Activated naive CD8-positive, alpha-beta T cell (primary cell): ENCODE data around the gene EMC7.
"Not testable (repeated sequence)": the region's sequence is repeated elsewhere in the genome, so short reads cannot be mapped to it uniquely, and the experiment has no call there.

Source experiments
- H3K27ac Mint-ChIP-seq: one replicate; pipeline ENCODE4 v1.8.0; 2021; ENCODE audit warnings: mixed read lengths
- H3K27me3 Mint-ChIP-seq: one replicate; pipeline ENCODE4 v1.8.0; 2021; ENCODE audit warnings: mixed read lengths
- H3K36me3 Mint-ChIP-seq: one replicate; pipeline ENCODE4 v1.8.0; 2021; ENCODE audit warnings: mixed read lengths
- H3K4me1 Mint-ChIP-seq: one replicate; pipeline ENCODE4 v1.8.0; 2021; ENCODE audit warnings: low read depth, mixed read lengths
- H3K4me3 Mint-ChIP-seq: one replicate; pipeline ENCODE4 v1.8.0; 2021; ENCODE audit warnings: mild to moderate bottlenecking, mixed read lengths
- H3K9me3 Mint-ChIP-seq: one replicate; pipeline ENCODE4 v1.8.0; 2021; ENCODE audit warnings: low read depth, mixed read lengths

EMC7 gene

GRCh38 chr15:34059946-34060345 lies 41.7 kb downstream of the EMC7 start:
- Mint-ChIP-seq H3K27ac (peak overlapping the region; percentile 24), H3K4me1 (no peaks in the 10 kb centered on the region), H3K27me3 (no peaks in the 10 kb centered on the region), H3K9me3 (no peaks in the 10 kb centered on the region), H3K4me3 (no peak overlapping the region), H3K36me3 (no peaks in the 10 kb centered on the region)

- Mint-ChIP-seq H3K9me3 (no peaks in the 10 kb centered on the region), H3K27me3 (no peaks in the 10 kb centered on the region), H3K36me3 (no peaks in the 10 kb centered on the region), H3K4me3 (no peak overlapping the region), H3K27ac (peak overlapping the region; percentile 24), H3K4me1 (no peaks in the 10 kb centered on the region)
Measured at GRCh38 chr15:34059476-34059875, 42.2 kb downstream of the EMC7 start.

- no peaks in the 10 kb centered on the region for H3K9me3 Mint-ChIP-seq
- H3K4me3 Mint-ChIP-seq: no peak overlapping the region
- H3K27me3 Mint-ChIP-seq: no peaks in the 10 kb centered on the region
- H3K27ac Mint-ChIP-seq: no peak overlapping the region
- H3K4me1 Mint-ChIP-seq: no peaks in the 10 kb centered on the region
- no peaks in the 10 kb centered on the region for H3K36me3 Mint-ChIP-seq
Measured at GRCh38 chr15:34056911-34057310, 44.8 kb downstream of the EMC7 start.

GRCh38 chr15:34055868-34056595 lies 45.6 kb downstream of the EMC7 start:
- peaks cover 7% of the 10 kb centered on the region for H3K36me3 Mint-ChIP-seq
- H3K27ac Mint-ChIP-seq: no peak overlapping the region
- no peaks in the 10 kb centered on the region for H3K4me1 Mint-ChIP-seq
- no peaks in the 10 kb centered on the region for H3K27me3 Mint-ChIP-seq
- H3K9me3 Mint-ChIP-seq: peaks cover 7% of the 10 kb centered on the region
- H3K4me3 Mint-ChIP-seq: no peak overlapping the region

- no peaks in the 10 kb centered on the region for H3K4me1 Mint-ChIP-seq
- H3K27ac Mint-ChIP-seq: no peak overlapping the region
- H3K4me3 Mint-ChIP-seq: no peak overlapping the region
- peaks cover 20% of the 10 kb centered on the region for H3K36me3 Mint-ChIP-seq
- no peaks in the 10 kb centered on the region for H3K27me3 Mint-ChIP-seq
- peaks cover 18% of the 10 kb centered on the region for H3K9me3 Mint-ChIP-seq
Measured at GRCh38 chr15:34054081-34054707, 47.5 kb downstream of the EMC7 start.

- H3K27ac Mint-ChIP-seq, H3K27me3 Mint-ChIP-seq, H3K4me3 Mint-ChIP-seq, H3K4me1 Mint-ChIP-seq: not testable (repeated sequence)
- peaks cover 22% of the 10 kb centered on the region for H3K36me3 Mint-ChIP-seq
- peaks cover 20% of the 10 kb centered on the region for H3K9me3 Mint-ChIP-seq
Measured at GRCh38 chr15:34050385-34050784, 51.3 kb downstream of the EMC7 start.

GRCh38 chr15:34049112-34049511 lies 52.5 kb downstream of the EMC7 start:
- Mint-ChIP-seq H3K36me3 (peaks cover 22% of the 10 kb centered on the region), H3K4me3 (peak overlapping the region; percentile 38), H3K27ac (no peak overlapping the region), H3K4me1 (no peaks in the 10 kb centered on the region), H3K27me3 (no peaks in the 10 kb centered on the region), H3K9me3 (peaks cover 20% of the 10 kb centered on the region)

GRCh38 chr15:34047893-34048775 lies 53.5 kb downstream of the EMC7 start:
- Mint-ChIP-seq H3K9me3 (peaks cover 20% of the 10 kb centered on the region), H3K36me3 (peaks cover 22% of the 10 kb centered on the region), H3K27ac (no peak overlapping the region), H3K27me3 (no peaks in the 10 kb centered on the region), H3K4me3 (no peak overlapping the region), H3K4me1 (peaks cover 3% of the 10 kb centered on the region)

- Mint-ChIP-seq H3K27ac (no peak overlapping the region), H3K27me3 (no peaks in the 10 kb centered on the region), H3K36me3 (peaks cover 21% of the 10 kb centered on the region), H3K4me1 (peaks cover 3% of the 10 kb centered on the region), H3K4me3 (no peak overlapping the region), H3K9me3 (peaks cover 19% of the 10 kb centered on the region)
Measured at GRCh38 chr15:34046471-34047145, 55.1 kb downstream of the EMC7 start.

GRCh38 chr15:34043813-34044212 lies 57.8 kb downstream of the EMC7 start:
- Mint-ChIP-seq H3K4me1 (peaks cover 17% of the 10 kb centered on the region), H3K27me3 (no peaks in the 10 kb centered on the region), H3K4me3 (no peak overlapping the region), H3K36me3 (no peaks in the 10 kb centered on the region), H3K27ac (no peak overlapping the region), H3K9me3 (no peaks in the 10 kb centered on the region)

- peaks cover 17% of the 10 kb centered on the region for H3K4me1 Mint-ChIP-seq
- no peaks in the 10 kb centered on the region for H3K36me3 Mint-ChIP-seq
- no peak overlapping the region for H3K4me3 Mint-ChIP-seq
- H3K9me3 Mint-ChIP-seq: no peaks in the 10 kb centered on the region
- H3K27me3 Mint-ChIP-seq: no peaks in the 10 kb centered on the region
- H3K27ac Mint-ChIP-seq: no peak overlapping the region
Measured at GRCh38 chr15:34043391-34043790, 58.3 kb downstream of the EMC7 start.

- H3K4me3 Mint-ChIP-seq: peak overlapping the region; percentile 96
- H3K27me3 Mint-ChIP-seq: no peaks in the 10 kb centered on the region
- H3K36me3 Mint-ChIP-seq: no peaks in the 10 kb centered on the region
- H3K4me1 Mint-ChIP-seq: peaks cover 28% of the 10 kb centered on the region
- H3K9me3 Mint-ChIP-seq: no peaks in the 10 kb centered on the region
- peak overlapping the region; percentile 99 for H3K27ac Mint-ChIP-seq
Measured at GRCh38 chr15:34039790-34040113, 61.9 kb downstream of the EMC7 start.

- Mint-ChIP-seq H3K27me3 (no peaks in the 10 kb centered on the region), H3K36me3 (peaks cover 2% of the 10 kb centered on the region), H3K4me1 (peaks cover 28% of the 10 kb centered on the region), H3K4me3 (peak within 1 kb of the TSS; percentile 99), H3K9me3 (no peaks in the 10 kb centered on the region), H3K27ac (peak within 1 kb of the TSS; percentile 99)
Measured at GRCh38 chr15:34038871-34039789, 62.5 kb downstream of the EMC7 start, which contains the start of gene AVEN. Gene AVEN (minus strand): TSS chr15:34039204. CDS start chr15:34039046, 158 bp downstream.
